ENCODE results near the gene OR2G6.
"Not testable (repeated sequence)": the region's sequence is repeated elsewhere in the genome, so short reads cannot be mapped to it uniquely, and the experiment has no call there.

Gene OR2G6

DNA sequence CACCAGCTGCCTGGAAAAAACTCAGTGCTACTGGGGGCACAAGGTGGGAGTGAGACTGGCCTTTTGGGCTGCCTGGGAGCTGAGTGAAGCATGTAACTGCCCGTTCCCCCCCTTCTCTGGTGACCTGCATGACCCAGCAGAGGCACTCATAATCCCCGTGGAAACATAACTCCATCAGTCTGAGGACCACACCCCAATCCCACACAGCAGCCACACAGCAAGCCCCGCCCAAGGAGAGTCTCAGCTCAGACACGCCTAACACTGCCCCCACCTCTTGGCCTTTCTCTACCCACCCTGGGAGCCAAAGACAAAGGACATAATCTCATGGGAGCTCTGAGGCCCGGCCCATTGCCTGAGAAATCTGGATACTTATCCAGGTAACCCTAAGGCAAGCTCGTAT is 43.2 kb downstream of the OR2G6 start:
- H3K27me3 ChIP-seq (ENCODE audit: low read depth); DNase-seq (ENCODE audit: low spot score in 2 of 2); in situ Hi-C loops (cut with MboI; ENCODE audit: low sequenced_read_pairs); H3K36me3 ChIP-seq (replicated peaks); H3K4me1 ChIP-seq; H3K9me3 ChIP-seq; H3K4me3 ChIP-seq: not testable (repeated sequence)

DNA sequence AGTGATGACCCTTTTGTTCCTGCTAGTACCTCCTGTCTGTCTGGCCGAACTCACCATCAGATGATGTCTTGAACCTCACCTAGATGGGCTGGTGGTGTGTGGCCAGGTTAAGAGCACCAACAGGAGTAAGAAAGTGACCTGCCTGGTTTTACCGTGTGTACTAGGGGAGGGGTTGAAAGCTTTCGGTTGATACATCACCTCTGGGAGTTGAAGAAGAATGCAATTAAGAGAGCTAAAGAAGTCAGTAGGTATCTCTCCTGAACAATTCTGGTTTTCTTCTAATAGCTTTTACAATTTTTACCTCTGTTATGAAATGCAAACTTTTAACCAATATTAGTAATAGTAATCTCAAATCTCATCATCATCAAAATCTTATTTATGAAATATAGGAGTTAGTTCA is 54.8 kb downstream of the OR2G6 start, which contains the start of gene OR2T29:
Gene OR2T29 (minus strand): TSS at position 101 of the 400 bp plus-strand sequence. CDS start 3,281 bp downstream, outside the sequence.
- in situ Hi-C loops (cut with MboI; ENCODE audit: low sequenced_read_pairs); H3K9me3 ChIP-seq; H3K27me3 ChIP-seq (ENCODE audit: low read depth); DNase-seq (ENCODE audit: low spot score in 2 of 2); H3K4me1 ChIP-seq; H3K4me3 ChIP-seq; H3K36me3 ChIP-seq (replicated peaks): not testable (repeated sequence)

DNA sequence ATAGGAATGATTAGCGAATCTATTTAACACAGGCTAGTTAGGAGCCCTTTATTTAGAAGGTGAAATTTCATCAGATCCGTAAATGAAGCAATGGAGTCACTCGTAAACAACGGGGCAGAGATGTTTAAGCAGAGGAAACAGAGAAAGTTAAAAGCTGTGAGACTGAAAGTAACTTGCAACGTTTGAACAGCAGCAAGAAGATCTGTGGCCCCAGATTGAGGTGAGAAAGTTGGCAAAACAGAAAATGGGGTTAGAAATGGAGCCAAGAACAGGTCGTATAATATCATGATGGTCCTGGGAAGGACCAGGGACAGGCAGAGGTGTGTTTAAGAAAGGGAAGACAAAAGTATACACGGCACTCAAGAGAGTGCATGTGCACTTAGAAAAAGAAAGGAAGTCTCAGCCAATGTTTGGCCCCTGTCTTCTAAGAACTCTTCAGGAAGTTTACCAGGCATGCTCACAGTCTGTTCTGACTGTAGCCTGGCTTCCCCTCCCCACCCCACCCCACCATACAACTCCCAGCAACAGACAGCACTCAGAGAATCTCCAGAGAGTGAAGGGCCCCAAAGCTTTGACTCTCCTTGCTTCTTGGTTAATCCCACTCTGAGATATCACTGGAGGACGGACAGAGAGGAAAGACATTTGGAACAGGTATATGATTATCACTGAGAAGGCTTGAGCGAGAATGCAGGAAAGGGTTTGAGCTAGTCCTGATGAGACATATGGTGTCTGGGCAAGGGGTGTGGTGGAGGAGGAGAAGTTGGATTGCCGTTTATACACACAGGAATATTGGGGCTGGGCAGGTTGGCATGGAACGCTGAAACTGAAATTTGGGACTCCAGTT is 57.9 kb downstream of the OR2G6 start:
- H3K4me1 ChIP-seq; H3K27me3 ChIP-seq (ENCODE audit: low read depth); H3K36me3 ChIP-seq (replicated peaks); H3K9me3 ChIP-seq; DNase-seq (ENCODE audit: low spot score in 2 of 2); in situ Hi-C loops (cut with MboI; ENCODE audit: low sequenced_read_pairs); H3K4me3 ChIP-seq: not testable (repeated sequence)

DNA sequence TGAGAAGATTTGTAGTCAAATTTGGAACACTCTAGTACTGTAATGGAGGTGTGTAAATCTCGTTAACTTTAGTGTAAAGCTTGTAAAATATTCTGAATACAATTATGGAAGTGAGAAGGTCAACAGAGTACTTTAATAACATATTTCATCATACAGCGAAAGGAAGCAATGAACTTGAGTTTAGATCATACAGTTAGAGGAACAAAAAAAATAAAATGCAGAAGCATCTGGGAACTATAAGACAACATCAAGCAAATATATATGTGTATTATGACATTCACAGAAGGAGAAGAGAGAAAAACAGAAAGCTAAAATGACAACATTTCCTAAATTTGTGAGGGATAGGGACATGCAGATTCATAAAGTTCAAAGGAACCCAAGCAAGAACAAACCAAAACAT is 61.2 kb downstream of the OR2G6 start:
- H3K4me3 ChIP-seq; H3K27me3 ChIP-seq (ENCODE audit: low read depth); H3K4me1 ChIP-seq; in situ Hi-C loops (cut with MboI; ENCODE audit: low sequenced_read_pairs); H3K9me3 ChIP-seq; DNase-seq (ENCODE audit: low spot score in 2 of 2); H3K36me3 ChIP-seq (replicated peaks): not testable (repeated sequence)

GRCh38 chr1:248570811-248571210 is 62.9 kb downstream of the OR2G6 start:
- H3K4me3 ChIP-seq; in situ Hi-C loops (cut with MboI; ENCODE audit: low sequenced_read_pairs); H3K9me3 ChIP-seq; H3K27me3 ChIP-seq (ENCODE audit: low read depth); H3K36me3 ChIP-seq (replicated peaks); DNase-seq (ENCODE audit: low spot score in 2 of 2); H3K4me1 ChIP-seq: not testable (repeated sequence)

DNA sequence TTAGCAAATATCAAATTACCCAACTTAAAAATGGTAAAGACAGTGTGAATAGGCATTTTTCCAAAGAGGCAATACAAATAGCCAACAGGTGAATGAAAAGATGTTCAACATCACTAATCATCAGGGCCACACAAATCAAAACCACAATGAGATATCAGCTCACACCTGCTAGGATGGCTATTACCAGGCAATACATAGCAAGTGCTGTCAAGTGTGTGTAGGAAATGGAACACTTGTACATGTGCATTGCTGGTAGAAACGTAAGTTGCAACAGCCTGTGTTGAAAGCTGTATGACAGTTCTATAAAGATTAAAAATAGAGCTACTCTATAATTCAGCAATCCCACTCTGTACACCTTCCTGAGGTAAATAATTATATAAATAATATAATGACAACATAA is 64.2 kb downstream of the OR2G6 start:
- H3K36me3 ChIP-seq (replicated peaks); H3K9me3 ChIP-seq; H3K27me3 ChIP-seq (ENCODE audit: low read depth); in situ Hi-C loops (cut with MboI; ENCODE audit: low sequenced_read_pairs); DNase-seq (ENCODE audit: low spot score in 2 of 2); H3K4me1 ChIP-seq; H3K4me3 ChIP-seq: not testable (repeated sequence)

- H3K4me3 ChIP-seq; H3K27me3 ChIP-seq (ENCODE audit: low read depth); H3K36me3 ChIP-seq (replicated peaks); H3K9me3 ChIP-seq; DNase-seq (ENCODE audit: low spot score in 2 of 2); in situ Hi-C loops (cut with MboI; ENCODE audit: low sequenced_read_pairs); H3K4me1 ChIP-seq: not testable (repeated sequence)
Measured at GRCh38 chr1:248573856-248574255, 66.0 kb downstream of the OR2G6 start.

DNA sequence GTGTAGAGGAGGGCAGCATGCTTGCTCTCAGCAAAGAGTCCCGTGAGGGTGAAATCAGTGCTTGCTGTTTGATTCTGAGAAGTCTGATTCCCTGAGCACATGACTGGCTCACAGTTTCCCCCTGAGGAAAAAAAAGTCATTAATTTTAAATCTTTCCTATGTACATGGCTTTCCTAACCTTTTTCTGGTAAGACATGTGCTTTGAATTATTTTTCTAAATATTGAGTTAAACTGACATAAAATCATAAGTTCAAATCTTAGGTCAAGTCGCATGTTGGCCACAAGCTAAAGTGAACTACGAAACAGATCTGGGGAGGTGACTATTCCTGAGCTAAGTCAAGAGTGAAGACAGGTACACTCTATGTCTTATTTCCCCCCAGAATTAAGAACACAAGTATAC is 66.8 kb downstream of the OR2G6 start, which contains the start of gene OR2T34:
Gene OR2T34 (minus strand): TSS at position 101 of the 400 bp plus-strand sequence. CDS start 0 bp downstream, at position 101.
- H3K4me3 ChIP-seq; DNase-seq (ENCODE audit: low spot score in 2 of 2); in situ Hi-C loops (cut with MboI; ENCODE audit: low sequenced_read_pairs); H3K9me3 ChIP-seq; H3K27me3 ChIP-seq (ENCODE audit: low read depth); H3K36me3 ChIP-seq (replicated peaks); H3K4me1 ChIP-seq: not testable (repeated sequence)

DNA sequence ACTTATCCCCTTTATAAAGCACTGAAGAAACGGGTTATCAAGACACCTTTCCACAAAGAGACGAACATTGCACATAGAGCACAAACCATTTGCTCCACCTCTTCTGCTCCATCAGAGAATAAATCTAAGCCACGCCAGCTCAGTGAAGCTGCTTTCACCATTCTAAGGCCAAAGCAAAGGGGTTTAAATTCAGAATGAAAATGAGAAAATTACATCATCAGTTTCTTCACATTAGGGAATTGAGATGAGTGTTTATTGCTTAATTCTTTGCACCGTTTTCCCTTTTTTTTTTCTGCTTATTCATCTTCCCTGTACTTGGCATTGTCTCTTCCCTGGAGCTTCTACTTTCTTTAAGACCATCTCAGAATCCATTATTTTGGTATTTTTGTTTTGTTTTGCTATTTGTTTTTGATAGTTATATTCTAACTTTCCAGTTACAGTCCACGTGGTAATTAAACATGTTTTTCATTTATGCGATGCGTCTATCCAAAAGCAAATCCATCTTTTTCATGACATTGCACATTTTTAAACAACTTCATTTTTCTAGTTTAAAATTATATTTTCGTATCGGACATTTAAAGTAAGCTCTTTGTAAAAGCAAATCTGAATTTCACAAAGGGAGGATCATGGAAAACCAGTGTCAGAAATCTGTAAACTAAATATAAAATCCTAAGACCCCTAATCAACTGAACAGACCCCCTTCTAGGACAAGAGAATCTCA is 68.5 kb downstream of the OR2G6 start:
- no peak overlapping the region for H3K4me3 ChIP-seq
- H3K36me3 ChIP-seq (replicated peaks): no peaks in the 10 kb centered on the region
- H3K9me3 ChIP-seq: no peaks in the 10 kb centered on the region
- H3K27me3 ChIP-seq (ENCODE audit: low read depth): no peaks in the 10 kb centered on the region
- no peaks in the 10 kb centered on the region for H3K4me1 ChIP-seq
- no peak for DNase-seq (ENCODE audit: low spot score in 2 of 2)
- in situ Hi-C loops (cut with MboI; ENCODE audit: low sequenced_read_pairs): no loop called here
